HG03108 (cell line): ENCODE results near the gene CHKB.

Experiments used
- ATAC-seq: cut with Tn5 transposase; IDR thresholded peaks from one replicate; pipeline ENCODE4 v1.9.1; 2021; ENCODE audit warnings: moderate library complexity; ENCODE audit not compliant: unreplicated experiment

The CHKB gene

GRCh38 chr22:50531962-50532674 lies 50.5 kb downstream of the CHKB start:
- no peak for ATAC-seq

GRCh38 chr22:50531546-50531961 lies 51.1 kb downstream of the CHKB start:
- ATAC-seq = no peak

- peak; percentile 19 for ATAC-seq
These were observed 51.6 kb downstream of the CHKB start for GRCh38 chr22:50530877-50531545.

GRCh38 chr22:50530580-50530876 lies 52.1 kb downstream of the CHKB start:
- no peak for ATAC-seq

GRCh38 chr22:50529897-50530579 lies 52.6 kb downstream of the CHKB start, which contains the start of gene TYMP:
TSS of gene TYMP (minus strand) at chr22:50530012. CDS start at chr22:50529709, 303 bp downstream.
- ATAC-seq = peak; percentile 11

GRCh38 chr22:50529416-50529896 lies 53.2 kb downstream of the CHKB start:
- ATAC-seq = no peak
